H1 (cell line): ENCODE data around the gene ABCA13. TPM values are rescaled to one million over a fixed set of nuclear protein-coding genes. Genes with fewer than 3 reads are reported as not detected.

Experiments
- CTCF ChIA-PET: fragments of 300-600 bp; sonication (Branson Sonifier 250); formaldehyde crosslinking; loops from one replicate; lab custom pipeline; 2021; ENCODE audit not compliant: partially characterized antibody; lab: Charles Lee
- POLR2A ChIA-PET: fragments of 300-600 bp; sonication (Branson Sonifier 250); formaldehyde crosslinking; loops from one replicate; lab custom pipeline; 2021; ENCODE audit warnings: inconsistent platforms; ENCODE audit not compliant: partially characterized antibody; lab: Charles Lee
- DNase-seq, 2 experiments: peaks; one replicate each; pipeline versions ENCODE4 v3.0.0 to v3.0.0-alpha.2; 2010 to 2022; ENCODE audit warnings: low spot score in 2 of 2, low read depth in 1 of 2, mixed read lengths in 1 of 2
- FAIRE-seq: peaks from 2 replicates; lab custom pipeline; 2011; peaks lifted over from hg19 to GRCh38; lab: Jason Lieb, UNC
- H2AFZ ChIP-seq: 2 replicates; pipeline ENCODE4 v1.8.1; 2012; ENCODE audit warnings: low read length, inconsistent platforms
- H2AK5ac ChIP-seq: 2 replicates; pipeline ENCODE4 v1.6.1; 2013; ENCODE audit warnings: low read depth, low read length
- H2BK120ac ChIP-seq: replicated peaks from 2 replicates; pipeline ENCODE3; 2013; ENCODE audit warnings: low read depth, low read length, inconsistent platforms
- H2BK12ac ChIP-seq: 2 replicates; pipeline ENCODE4 v1.6.1; 2013; ENCODE audit warnings: low read depth, low read length
- H2BK15ac ChIP-seq: 2 replicates; pipeline ENCODE4 v1.6.1; 2013; ENCODE audit warnings: low read length
- H2BK20ac ChIP-seq: 2 replicates; pipeline ENCODE4 v1.6.1; 2013; ENCODE audit warnings: low read length
- H2BK5ac ChIP-seq: 2 replicates; pipeline ENCODE4 v1.6.1; 2013; ENCODE audit warnings: low read depth, low read length
- H3K14ac ChIP-seq: 2 replicates; pipeline ENCODE4 v1.6.1; 2013; ENCODE audit warnings: inconsistent platforms; ENCODE audit not compliant: insufficient read length
- H3K18ac ChIP-seq: 2 replicates; pipeline ENCODE4 v1.6.1; 2013; ENCODE audit warnings: low read length; ENCODE audit errors: extremely low read depth
- H3K23ac ChIP-seq: 2 replicates; pipeline ENCODE4 v1.6.1; 2013; ENCODE audit warnings: inconsistent platforms; ENCODE audit not compliant: insufficient read length
- H3K23me2 ChIP-seq: 2 replicates; pipeline ENCODE4 v1.6.1; 2013; ENCODE audit warnings: low read depth, low read length
- H3K27ac ChIP-seq: 2 replicates; pipeline ENCODE4 v1.6.1; 2011; ENCODE audit warnings: low read depth, low read length, inconsistent platforms
- H3K27me3 ChIP-seq, 4 experiments: replicated peaks in 1 of 4; 1 replicate in 1 of 4; 2 replicates in 3 of 4; pipeline versions ENCODE4 v1.6.1 to v1.8.1; 2011 to 2013; ENCODE audit warnings: low read length in 3 of 4, mild to moderate bottlenecking in 3 of 4, inconsistent platforms in 2 of 4, mixed read lengths in 2 of 4, moderate library complexity in 1 of 4; ENCODE audit not compliant: control insufficient read depth in 3 of 4, insufficient read depth in 3 of 4; ENCODE audit errors: extremely low read depth in 1 of 4
- H3K36me3 ChIP-seq, 4 experiments: 2 replicates each; pipeline versions ENCODE4 v1.6.1 to v1.8.1; 2011 to 2013; ENCODE audit warnings: mild to moderate bottlenecking in 4 of 4, low read length in 3 of 4, moderate library complexity in 2 of 4, control low read depth in 1 of 4, inconsistent platforms in 1 of 4; ENCODE audit not compliant: insufficient read depth in 4 of 4, control insufficient read depth in 2 of 4
- H3K4ac ChIP-seq: replicated peaks from 2 replicates; pipeline ENCODE3; 2013; ENCODE audit warnings: low read length, low read depth, mixed read lengths, inconsistent platforms; ENCODE audit not compliant: insufficient read length
- H3K4me1 ChIP-seq, 4 experiments: replicated peaks in 1 of 4; 1 replicate in 1 of 4; 2 replicates in 3 of 4; pipeline versions ENCODE4 v1.6.1 to v1.8.1; 2011 to 2013; ENCODE audit warnings: low read length in 3 of 4, inconsistent platforms in 2 of 4, mixed read lengths in 1 of 4; ENCODE audit not compliant: insufficient read depth in 4 of 4, control insufficient read depth in 3 of 4
- H3K4me2 ChIP-seq, 2 experiments: 2 replicates each; pipeline versions ENCODE4 v1.6.1 to v1.8.1; 2011 to 2013; ENCODE audit warnings: low read depth in 2 of 2, low read length in 2 of 2, control low read depth in 1 of 2, inconsistent platforms in 1 of 2, mild to moderate bottlenecking in 1 of 2; ENCODE audit not compliant: insufficient read depth in 1 of 2
- H3K4me3 ChIP-seq, 4 experiments: fragments of 200-600, 300-600 bp in 1 of 4; sonication (generic), shearing (Covaris generic), sonication (Bioruptor Twin) in 1 of 4; 2 replicates each; pipeline versions ENCODE4 v1.5.1 to v1.8.1; 2011 to 2016; ENCODE audit warnings: low read length in 4 of 4, low read depth in 3 of 4, control low read depth in 2 of 4, inconsistent platforms in 2 of 4, mild to moderate bottlenecking in 2 of 4, mixed read lengths in 1 of 4, moderate library complexity in 1 of 4; ENCODE audit not compliant: insufficient read depth in 2 of 4; ENCODE audit errors: extremely low read depth in 1 of 4
- H3K56ac ChIP-seq: replicated peaks from 2 replicates; pipeline ENCODE3; 2013; ENCODE audit warnings: low read depth, mild to moderate bottlenecking, mixed read lengths, low read length, inconsistent platforms; ENCODE audit not compliant: insufficient read length
- H3K79me1 ChIP-seq: 2 replicates; pipeline ENCODE4 v1.6.1; 2013; ENCODE audit warnings: low read depth, low read length, control low read depth
- H3K79me2 ChIP-seq, 2 experiments: 2 replicates each; pipeline versions ENCODE4 v1.6.1 to v1.8.1; 2012 to 2013; ENCODE audit warnings: low read length in 2 of 2, mild to moderate bottlenecking in 2 of 2, inconsistent platforms in 1 of 2; ENCODE audit not compliant: insufficient read depth in 2 of 2, control insufficient read depth in 1 of 2
- H3K9ac ChIP-seq, 4 experiments: replicated peaks in 1 of 4; 1 replicate in 1 of 4; 2 replicates in 3 of 4; pipeline versions ENCODE4 v1.6.1 to v1.8.1; 2011 to 2013; ENCODE audit warnings: low read depth in 3 of 4, low read length in 3 of 4, control low read depth in 2 of 4, mild to moderate bottlenecking in 2 of 4, moderate library complexity in 2 of 4, inconsistent platforms in 1 of 4; ENCODE audit errors: extremely low read depth in 1 of 4
- H3K9me3 ChIP-seq, 2 experiments: 2 replicates each; pipeline versions ENCODE4 v1.6.1 to v1.8.1; 2012 to 2013; ENCODE audit warnings: mild to moderate bottlenecking in 2 of 2, moderate library complexity in 2 of 2, control low read depth in 1 of 2, inconsistent platforms in 1 of 2, low read depth in 1 of 2, low read length in 1 of 2, mixed read lengths in 1 of 2; ENCODE audit not compliant: insufficient read depth in 2 of 2
- H4K20me1 ChIP-seq, 2 experiments: replicated peaks in 1 of 2; 2 replicates each; pipeline versions ENCODE3 to v1.8.1; 2011 to 2013; ENCODE audit warnings: inconsistent platforms in 2 of 2, low read length in 2 of 2, mild to moderate bottlenecking in 1 of 2; ENCODE audit not compliant: insufficient read depth in 2 of 2, control insufficient read depth in 1 of 2
- H4K5ac ChIP-seq: 2 replicates; pipeline ENCODE4 v1.6.1; 2013; ENCODE audit warnings: low read length, low read depth, mixed read lengths, inconsistent platforms; ENCODE audit not compliant: insufficient read length
- H4K8ac ChIP-seq: 2 replicates; pipeline ENCODE4 v1.8.0; 2013; ENCODE audit warnings: mild to moderate bottlenecking, moderate library complexity, low read length, inconsistent platforms; ENCODE audit not compliant: insufficient read depth; ENCODE audit errors: extremely low read depth
- H4K91ac ChIP-seq: replicated peaks from 2 replicates; pipeline ENCODE3; 2013; ENCODE audit warnings: low read length, mixed read lengths, inconsistent platforms; ENCODE audit not compliant: insufficient read length
- CTCF ChIP-seq, 3 experiments: IDR thresholded peaks; 1 replicate in 2 of 3; 2 replicates in 1 of 3; pipeline versions ENCODE4 v1.5.1 to v1.6.1; 2011; ENCODE audit warnings: low read length in 3 of 3, mild to moderate bottlenecking in 3 of 3, inconsistent platforms in 2 of 3, low read depth in 1 of 3, moderate library complexity in 1 of 3; ENCODE audit not compliant: insufficient read depth in 1 of 3; ENCODE audit errors: control extremely low read depth in 1 of 3
- E2F6 ChIP-seq: IDR thresholded peaks from 2 replicates; pipeline ENCODE4 v1.6.1; 2012; ENCODE audit warnings: inconsistent platforms
- RAD21 ChIP-seq, 2 experiments: IDR thresholded peaks in 1 of 2; conservative IDR thresholded peaks in 1 of 2; 2 replicates each; pipeline ENCODE4 v1.6.1; 2011; ENCODE audit warnings: low read depth in 2 of 2, low read length in 2 of 2, improper control_type of control experiment in 1 of 2, inconsistent platforms in 1 of 2, mild to moderate bottlenecking in 1 of 2, moderate library complexity in 1 of 2
- SIN3A ChIP-seq, 2 experiments: IDR thresholded peaks in 1 of 2; conservative IDR thresholded peaks in 1 of 2; 2 replicates each; pipeline ENCODE4 v1.6.1; 2011 to 2012; ENCODE audit warnings: low read length in 2 of 2, improper control_type of control experiment in 1 of 2, low read depth in 1 of 2, mild to moderate bottlenecking in 1 of 2
- SP2 ChIP-seq: IDR thresholded peaks from 2 replicates; pipeline ENCODE4 v1.6.1; 2012; ENCODE audit warnings: mild to moderate bottlenecking, low read length, inconsistent platforms
- TAF7 ChIP-seq: optimal IDR thresholded peaks from 2 replicates; pipeline ENCODE3; 2011; ENCODE audit warnings: low read depth, mild to moderate bottlenecking, inconsistent platforms, low read length, moderate library complexity, borderline replicate concordance
- WGBS, 2 experiments: shearing (Covaris generic) in 1 of 2; methylation state at CpG; one replicate each; pipeline versions ENCODE4 v1.1.6 to v1.1.7; 2013 to 2015; ENCODE audit warnings: low lambda C conversion rate in 2 of 2, mixed read lengths in 2 of 2, inconsistent platforms in 1 of 2, low coverage in 1 of 2, missing lambda C conversion rate in 1 of 2; ENCODE audit not compliant: insufficient replicate concordance in 2 of 2, insufficient coverage in 1 of 2, insufficient read length in 1 of 2; ENCODE audit errors: extremely low coverage in 1 of 2, missing lambda C conversion rate in 1 of 2; 5-methylcytosine and 5-hydroxymethylcytosine counted together
- polyA plus RNA-seq, 7 experiments: library from polyadenylated mRNA; depleted of rRNA in 3 of 7; stranded (reverse) in 5 of 7; unstranded in 2 of 7; fragments of >200 nt in 5 of 7; fragments of 200-250 nt in 2 of 7; gene quantifications; 1 replicate in 5 of 7; 2 replicates in 1 of 7; 4 replicates in 1 of 7; pipeline versions ENCODE4 v1.2.1 to v1.2.3, GENCODE V29; 2011 to 2013; ENCODE audit warnings: missing spikeins in 2 of 7, mixed read lengths in 2 of 7
- total RNA-seq: library from RNA; stranded (reverse); fragmentation: NEBNext Ultra II Directional; extraction: Animal tissue kit (Norgen Biotek cat#: 25700); gene quantifications from 2 replicates; pipeline ENCODE4 v1.2.1, GENCODE V29; 2021

ABCA13 gene
- total and polyA plus RNA-seq, 2 of the 8 experiments (the other 6 are each of a cell fraction or from before 2014, with no cell fraction given): 0.07 to 0.09 TPM

GRCh38 chr7:48528646-48529045, 357.4 kb downstream of the ABCA13 start:
- Histone ChIP-seq H4K20me1 (no peaks in the 10 kb centered on the region), H2BK120ac (no peak overlapping the region), H2AFZ (no peak overlapping the region), H2BK15ac (no peak overlapping the region), H4K8ac (no peak overlapping the region), H3K79me2 (no peaks in the 10 kb centered on the region), H2BK12ac (no peak overlapping the region), H3K36me3 (no peaks in the 10 kb centered on the region), H3K4me1 (peaks cover 0 to 4% (median 0%) of the 10 kb centered on the region in 4 experiments; a peak in 1 of 7 replicates), H3K9ac (no peak overlapping the region), H3K23ac (no peak overlapping the region), H3K18ac (no peak overlapping the region), H3K4me2 (no peak overlapping the region), H4K91ac (no peak overlapping the region), H2BK5ac (no peak overlapping the region), H3K9me3 (no peaks in the 10 kb centered on the region), H4K5ac (no peak overlapping the region), H3K4me3 (no peak overlapping the region), H3K79me1 (no peaks in the 10 kb centered on the region), H3K27me3 (no peaks in the 10 kb centered on the region), H2BK20ac (no peak overlapping the region), H3K14ac (no peak overlapping the region), H3K56ac (no peak overlapping the region), H3K23me2 (no peaks in the 10 kb centered on the region), H3K27ac (no peak overlapping the region), H2AK5ac (no peak overlapping the region), H3K4ac (no peak overlapping the region)
- TF ChIP-seq CTCF (IDR thresholded peaks at IDR 0.05; ENCODE audit: control extremely low read depth in 1 of 3, insufficient read depth in 1 of 3, low read depth in 1 of 3, low read length in 3 of 3): peak; percentile 20 to 36 (median 27)
- TF ChIP-seq SIN3A (conservative IDR thresholded peaks at IDR 0.05 in 1 of 2, IDR thresholded peaks at IDR 0.05 in 1 of 2; ENCODE audit: low read depth in 1 of 2, low read length in 2 of 2): no peak
- no peak for TF ChIP-seq E2F6
- no peak for TF ChIP-seq SP2
- TF ChIP-seq RAD21 (IDR thresholded peaks at IDR 0.05 in 1 of 2, conservative IDR thresholded peaks at IDR 0.05 in 1 of 2; ENCODE audit: low read depth in 2 of 2, low read length in 2 of 2): peak; percentile 22 to 40; a peak in 3 of 4 replicates
- TF ChIP-seq TAF7: no peak
- FAIRE-seq (no peak), DNase-seq (peak in 1 of 2 experiments; percentile 3)
- ChIA-PET POLR2A (no interaction called here), CTCF (interaction anchor here (0.7 kb wide), 1 partner anchor 101 kb away, joined by 3 read pairs; no protein-coding TSS in a partner anchor)
- whole genome bisulfite sequencing, 2 experiments: 33% methylated on average over 1 of the region's 1 CpG; no CpG with 5 or more reads in 1 of the 2 experiments
